Endothelial cell of umbilical vein (primary cell): ENCODE data around the gene HTR3B. TPM values are rescaled to one million over a fixed set of nuclear protein-coding genes. Genes with fewer than 3 reads are reported as not detected.

ENCODE experiments used
- BruUV-seq: library from RNA; stranded (reverse); fragments of 400-500 nt; replicated peaks from 2 replicates; lab custom pipeline; 2021; lab: Mats Ljungman, UMichigan
- CTCF ChIA-PET: fragments of 300-600, 350-600 bp; sonication (Branson Sonifier 250); formaldehyde crosslinking; loops from one replicate; lab custom pipeline; 2021; ENCODE audit warnings: antibody characterized with exemption, inconsistent platforms; lab: Charles Lee
- POLR2A ChIA-PET: fragments of 300-600, 350-600 bp; sonication (Branson Sonifier 250); formaldehyde crosslinking; loops from one replicate; lab custom pipeline; 2021; ENCODE audit warnings: antibody characterized with exemption, inconsistent platforms; lab: Charles Lee
- DNase-seq: peaks from one replicate; pipeline ENCODE4 v3.0.0-alpha.2; 2011; ENCODE audit warnings: low read depth, low spot score
- FAIRE-seq: peaks from 2 replicates; lab custom pipeline; 2011; peaks lifted over from hg19 to GRCh38; lab: Jason Lieb, UNC
- H2AFZ ChIP-seq: 2 replicates; pipeline ENCODE4 v1.6.0; 2012; ENCODE audit warnings: low read depth, low read length, control low read depth, inconsistent platforms
- H3K27ac ChIP-seq: 2 replicates; pipeline ENCODE4 v1.5.1; 2011; ENCODE audit warnings: low read depth, mild to moderate bottlenecking, control low read depth, low read length, moderate library complexity; ENCODE audit not compliant: insufficient read depth
- H3K27me3 ChIP-seq, 2 experiments: 2 replicates each; pipeline versions ENCODE4 v1.6.0 to v1.6.1; 2011; ENCODE audit warnings: low read length in 2 of 2, mixed read lengths in 1 of 2; ENCODE audit not compliant: control insufficient read depth in 2 of 2, insufficient read depth in 2 of 2
- H3K36me3 ChIP-seq, 2 experiments: 2 replicates in 1 of 2; 3 replicates in 1 of 2; pipeline ENCODE4 v1.5.1; 2011; ENCODE audit warnings: low read length in 2 of 2, mild to moderate bottlenecking in 1 of 2, moderate library complexity in 1 of 2; ENCODE audit not compliant: control insufficient read depth in 2 of 2, insufficient read depth in 2 of 2; ENCODE audit errors: extremely low read depth in 1 of 2
- H3K4me1 ChIP-seq: 3 replicates; pipeline ENCODE4 v1.5.1; 2011; ENCODE audit warnings: mild to moderate bottlenecking, low read length; ENCODE audit not compliant: control insufficient read depth, insufficient read depth; ENCODE audit errors: extremely low read depth
- H3K4me2 ChIP-seq: 2 replicates; pipeline ENCODE4 v1.6.1; 2011; ENCODE audit warnings: low read length, control low read depth, mixed read lengths; ENCODE audit not compliant: insufficient read depth
- H3K4me3 ChIP-seq, 3 experiments: fragments of 200-600 bp in 1 of 3; sonication (generic), shearing (Covaris generic) in 1 of 3; replicated peaks in 1 of 3; 2 replicates each; pipeline ENCODE4 v1.5.1; 2011 to 2016; ENCODE audit warnings: control low read depth in 3 of 3, low read length in 3 of 3, mild to moderate bottlenecking in 2 of 3, inconsistent platforms in 1 of 3, low read depth in 1 of 3, moderate library complexity in 1 of 3; ENCODE audit not compliant: insufficient read depth in 1 of 3
- H3K79me2 ChIP-seq: 2 replicates; pipeline ENCODE4 v1.6.0; 2012; ENCODE audit warnings: low read length, inconsistent platforms; ENCODE audit not compliant: control insufficient read depth, insufficient read depth
- H3K9ac ChIP-seq: replicated peaks from 2 replicates; pipeline ENCODE3; 2011; ENCODE audit warnings: low read length, control low read depth; ENCODE audit not compliant: insufficient read depth; ENCODE audit errors: extremely low read depth
- H3K9me1 ChIP-seq: replicated peaks from 3 replicates; pipeline ENCODE4 v1.6.0; 2011; ENCODE audit warnings: mild to moderate bottlenecking, low read length; ENCODE audit not compliant: control insufficient read depth, insufficient read depth; ENCODE audit errors: extremely low read depth
- H3K9me3 ChIP-seq: replicated peaks from 2 replicates; pipeline ENCODE4 v1.5.1; 2012; ENCODE audit warnings: low read length, inconsistent platforms; ENCODE audit not compliant: control insufficient read depth, insufficient read depth
- H4K20me1 ChIP-seq: replicated peaks from 2 replicates; pipeline ENCODE3; 2011; ENCODE audit warnings: mild to moderate bottlenecking, low read length; ENCODE audit not compliant: control insufficient read depth, insufficient read depth; ENCODE audit errors: extremely low read depth
- EZH2 ChIP-seq: IDR thresholded peaks from 2 replicates; pipeline ENCODE4 v1.6.1; 2012; ENCODE audit warnings: borderline replicate concordance, low read depth, mild to moderate bottlenecking, moderate library complexity, low read length, inconsistent platforms; ENCODE audit not compliant: severe bottlenecking
- FOS ChIP-seq: IDR thresholded peaks from 2 replicates; pipeline ENCODE4 v1.6.1; 2011; ENCODE audit warnings: mild to moderate bottlenecking, low read length, moderate library complexity, borderline replicate concordance; ENCODE audit not compliant: insufficient read depth
- GATA2 ChIP-seq: IDR thresholded peaks from 2 replicates; pipeline ENCODE4 v1.7.0; 2011; ENCODE audit warnings: low read depth, mild to moderate bottlenecking, moderate library complexity, mixed read lengths, low read length; ENCODE audit not compliant: insufficient read length, insufficient read depth
- JUN ChIP-seq: IDR thresholded peaks from 2 replicates; pipeline ENCODE4 v1.6.1; 2011; ENCODE audit warnings: borderline replicate concordance, low read depth; ENCODE audit not compliant: insufficient read length, insufficient read depth
- MYC ChIP-seq: IDR thresholded peaks from one replicate; pipeline ENCODE4 v1.6.1; 2011; ENCODE audit warnings: mild to moderate bottlenecking, low read depth, low read length
- POLR2A ChIP-seq: IDR thresholded peaks from 2 replicates; pipeline ENCODE4 v1.6.1; 2012; ENCODE audit warnings: low read depth, mild to moderate bottlenecking, control low read depth, low read length
- POLR2AphosphoS5 ChIP-seq: IDR thresholded peaks from 2 replicates; pipeline ENCODE4 v1.6.1; 2012; ENCODE audit warnings: low read depth, mild to moderate bottlenecking, control low read depth, low read length, moderate library complexity; ENCODE audit not compliant: insufficient read depth
- dilution Hi-C: fragments of 300-500 bp; cut with MboI; formaldehyde crosslinking; loops from one replicate; pipeline ENCODE4 v1.15.0; 2019; ENCODE audit warnings: low sequenced_read_pairs; ENCODE audit not compliant: extremely low pct_ligation_motif_present
- intact Hi-C: fragments of 100-400 bp; cut with micrococcal nuclease; formaldehyde crosslinking; loops from one replicate; pipeline ENCODE4 v1.10.0; 2022
- polyA plus RNA-seq, 4 experiments: library from polyadenylated mRNA; depleted of rRNA in 3 of 4; stranded (reverse) in 3 of 4; unstranded in 1 of 4; fragments of >200 nt; gene quantifications; 2 replicates each; pipeline versions ENCODE4 v1.2.1 to v1.2.3, GENCODE V29; 2011 to 2012; ENCODE audit warnings: missing spikeins in 1 of 4
- total RNA-seq: library from RNA; stranded (reverse); gene quantifications from 2 replicates; pipeline ENCODE4 v1.2.3, GENCODE V29; 2021
- TF ChIP-seq, protein P1 (sequence below): IDR thresholded peaks from 2 replicates; pipeline ENCODE4 v1.6.1; 2011; ENCODE audit not compliant: insufficient read depth, insufficient read length
- TF ChIP-seq, protein P2 (sequence below), 2 donors: IDR thresholded peaks; 1 replicate in 1 of 2; 2 replicates in 1 of 2; pipeline ENCODE4 v1.5.1; 2011; ENCODE audit warnings: low read length in 2 of 2, mild to moderate bottlenecking in 2 of 2, moderate library complexity in 2 of 2, control low read depth in 1 of 2, inconsistent platforms in 1 of 2, low read depth in 1 of 2; ENCODE audit not compliant: insufficient read depth in 1 of 2; ENCODE audit errors: extremely low read depth in 1 of 2

HTR3B gene
- total and polyA plus RNA-seq, 2 donors (not counting 3 experiments of a cell fraction or from before 2014, with no cell fraction given), result not detected

DNA sequence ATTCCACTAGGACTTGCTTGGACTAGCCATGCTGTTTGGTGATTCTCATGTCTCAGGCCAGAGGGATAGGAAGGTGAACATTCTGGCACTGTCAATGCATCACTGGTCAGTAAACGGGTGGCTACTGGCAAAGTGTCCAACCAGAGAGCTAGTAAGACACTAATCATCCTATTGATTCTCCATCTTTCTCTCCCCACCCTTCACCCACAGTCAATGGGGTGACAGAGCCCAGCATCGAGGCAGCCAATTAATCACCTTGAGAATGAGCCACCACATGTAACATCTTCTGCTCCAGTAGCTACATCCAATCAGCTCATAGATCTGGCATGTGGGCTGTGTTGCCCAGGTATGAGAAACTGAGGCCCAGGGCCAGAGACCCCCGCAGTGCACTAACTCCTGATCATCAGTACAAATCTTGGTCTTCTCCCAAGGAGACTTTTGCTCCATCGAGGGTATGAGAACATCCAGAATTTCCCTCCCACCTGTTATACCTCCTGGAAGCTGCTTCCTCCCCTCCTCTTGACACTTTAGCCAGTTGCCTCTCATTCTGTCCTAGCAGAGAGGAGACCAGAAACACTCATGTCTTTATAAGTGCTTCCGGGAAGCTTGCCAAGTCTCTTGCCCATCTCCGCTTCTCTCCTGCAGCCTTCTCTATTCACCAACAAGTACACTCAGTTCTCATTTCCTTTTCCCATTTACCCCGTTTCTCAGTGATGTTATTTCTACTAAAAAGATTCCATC lies 87.3 kb downstream of the HTR3B start:
- no peak overlapping the region for H3K4me2 ChIP-seq
- no peak overlapping the region for H3K9ac ChIP-seq
- FAIRE-seq (no peak), DNase-seq (no peak)
- no peaks in the 10 kb centered on the region for H3K4me1 ChIP-seq
- no peak overlapping the region for H3K27ac ChIP-seq
- H4K20me1 ChIP-seq, result no peaks in the 10 kb centered on the region
- H2AFZ ChIP-seq, result no peak overlapping the region
- H3K9me3 ChIP-seq, result no peaks in the 10 kb centered on the region
- peaks cover 0 to 4% of the 10 kb centered on the region in 2 experiments for H3K27me3 ChIP-seq
- no TSS peak for BruUV-seq
- no peaks in the 10 kb centered on the region for H3K9me1 ChIP-seq
- no peak for TF ChIP-seq FOS
- TF ChIP-seq, protein P1, sequence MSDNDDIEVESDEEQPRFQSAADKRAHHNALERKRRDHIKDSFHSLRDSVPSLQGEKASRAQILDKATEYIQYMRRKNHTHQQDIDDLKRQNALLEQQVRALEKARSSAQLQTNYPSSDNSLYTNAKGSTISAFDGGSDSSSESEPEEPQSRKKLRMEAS, result no peak
- no peak for TF ChIP-seq JUN
- TF ChIP-seq POLR2AphosphoS5, result no peak
- TF ChIP-seq, protein P2, sequence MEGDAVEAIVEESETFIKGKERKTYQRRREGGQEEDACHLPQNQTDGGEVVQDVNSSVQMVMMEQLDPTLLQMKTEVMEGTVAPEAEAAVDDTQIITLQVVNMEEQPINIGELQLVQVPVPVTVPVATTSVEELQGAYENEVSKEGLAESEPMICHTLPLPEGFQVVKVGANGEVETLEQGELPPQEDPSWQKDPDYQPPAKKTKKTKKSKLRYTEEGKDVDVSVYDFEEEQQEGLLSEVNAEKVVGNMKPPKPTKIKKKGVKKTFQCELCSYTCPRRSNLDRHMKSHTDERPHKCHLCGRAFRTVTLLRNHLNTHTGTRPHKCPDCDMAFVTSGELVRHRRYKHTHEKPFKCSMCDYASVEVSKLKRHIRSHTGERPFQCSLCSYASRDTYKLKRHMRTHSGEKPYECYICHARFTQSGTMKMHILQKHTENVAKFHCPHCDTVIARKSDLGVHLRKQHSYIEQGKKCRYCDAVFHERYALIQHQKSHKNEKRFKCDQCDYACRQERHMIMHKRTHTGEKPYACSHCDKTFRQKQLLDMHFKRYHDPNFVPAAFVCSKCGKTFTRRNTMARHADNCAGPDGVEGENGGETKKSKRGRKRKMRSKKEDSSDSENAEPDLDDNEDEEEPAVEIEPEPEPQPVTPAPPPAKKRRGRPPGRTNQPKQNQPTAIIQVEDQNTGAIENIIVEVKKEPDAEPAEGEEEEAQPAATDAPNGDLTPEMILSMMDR (IDR thresholded peaks at IDR 0.05; ENCODE audit: extremely low read depth in 1 of 2, insufficient read depth in 1 of 2, low read depth in 1 of 2, low read length in 2 of 2), result no peak
- no peak for TF ChIP-seq GATA2
- no peak for TF ChIP-seq POLR2A
- no peak for TF ChIP-seq EZH2
- TF ChIP-seq MYC, result no peak
- ChIA-PET CTCF (interaction anchor here (0.6 to 19.6 kb wide), 9 partner anchors 16 to 281 kb away, joined by 3 to 539 read pairs (median 6); partner anchors contain the start of gene HTR3A), POLR2A (no interaction called here)
- no peaks in the 10 kb centered on the region for H3K79me2 ChIP-seq
- intact Hi-C loops (loop anchor here (2.0 to 5.0 kb wide), 2 partner anchors 95 to 185 kb away; no protein-coding TSS in a partner anchor), dilution Hi-C loops (no loop called here)
- no peaks in the 10 kb centered on the region for H3K36me3 ChIP-seq
- H3K4me3 ChIP-seq, result no peak overlapping the region
